H1 (cell line): ENCODE results near the gene SLIT3. TPM values are rescaled to one million over a fixed set of nuclear protein-coding genes. Genes with fewer than 3 reads are reported as not detected.

ENCODE experiments used
- CTCF ChIA-PET: fragments of 300-600 bp; sonication (Branson Sonifier 250); formaldehyde crosslinking; loops from one replicate; lab custom pipeline; 2021; ENCODE audit not compliant: partially characterized antibody; lab: Charles Lee
- POLR2A ChIA-PET: fragments of 300-600 bp; sonication (Branson Sonifier 250); formaldehyde crosslinking; loops from one replicate; lab custom pipeline; 2021; ENCODE audit warnings: inconsistent platforms; ENCODE audit not compliant: partially characterized antibody; lab: Charles Lee
- DNase-seq, 2 experiments: peaks; one replicate each; pipeline versions ENCODE4 v3.0.0 to v3.0.0-alpha.2; 2010 to 2022; ENCODE audit warnings: low spot score in 2 of 2, low read depth in 1 of 2, mixed read lengths in 1 of 2
- FAIRE-seq: peaks from 2 replicates; lab custom pipeline; 2011; peaks lifted over from hg19 to GRCh38; lab: Jason Lieb, UNC
- H2AFZ ChIP-seq: 2 replicates; pipeline ENCODE4 v1.8.1; 2012; ENCODE audit warnings: low read length, inconsistent platforms
- H2AK5ac ChIP-seq: 2 replicates; pipeline ENCODE4 v1.6.1; 2013; ENCODE audit warnings: low read depth, low read length
- H2BK120ac ChIP-seq: replicated peaks from 2 replicates; pipeline ENCODE3; 2013; ENCODE audit warnings: low read depth, low read length, inconsistent platforms
- H2BK12ac ChIP-seq: 2 replicates; pipeline ENCODE4 v1.6.1; 2013; ENCODE audit warnings: low read depth, low read length
- H2BK15ac ChIP-seq: 2 replicates; pipeline ENCODE4 v1.6.1; 2013; ENCODE audit warnings: low read length
- H2BK20ac ChIP-seq: 2 replicates; pipeline ENCODE4 v1.6.1; 2013; ENCODE audit warnings: low read length
- H2BK5ac ChIP-seq: 2 replicates; pipeline ENCODE4 v1.6.1; 2013; ENCODE audit warnings: low read depth, low read length
- H3K14ac ChIP-seq: 2 replicates; pipeline ENCODE4 v1.6.1; 2013; ENCODE audit warnings: inconsistent platforms; ENCODE audit not compliant: insufficient read length
- H3K18ac ChIP-seq: 2 replicates; pipeline ENCODE4 v1.6.1; 2013; ENCODE audit warnings: low read length; ENCODE audit errors: extremely low read depth
- H3K23ac ChIP-seq: 2 replicates; pipeline ENCODE4 v1.6.1; 2013; ENCODE audit warnings: inconsistent platforms; ENCODE audit not compliant: insufficient read length
- H3K23me2 ChIP-seq: 2 replicates; pipeline ENCODE4 v1.6.1; 2013; ENCODE audit warnings: low read depth, low read length
- H3K27ac ChIP-seq: 2 replicates; pipeline ENCODE4 v1.6.1; 2011; ENCODE audit warnings: low read depth, low read length, inconsistent platforms
- H3K27me3 ChIP-seq, 4 experiments: replicated peaks in 1 of 4; 1 replicate in 1 of 4; 2 replicates in 3 of 4; pipeline versions ENCODE4 v1.6.1 to v1.8.1; 2011 to 2013; ENCODE audit warnings: low read length in 3 of 4, mild to moderate bottlenecking in 3 of 4, inconsistent platforms in 2 of 4, mixed read lengths in 2 of 4, moderate library complexity in 1 of 4; ENCODE audit not compliant: control insufficient read depth in 3 of 4, insufficient read depth in 3 of 4; ENCODE audit errors: extremely low read depth in 1 of 4
- H3K36me3 ChIP-seq, 4 experiments: 2 replicates each; pipeline versions ENCODE4 v1.6.1 to v1.8.1; 2011 to 2013; ENCODE audit warnings: mild to moderate bottlenecking in 4 of 4, low read length in 3 of 4, moderate library complexity in 2 of 4, control low read depth in 1 of 4, inconsistent platforms in 1 of 4; ENCODE audit not compliant: insufficient read depth in 4 of 4, control insufficient read depth in 2 of 4
- H3K4ac ChIP-seq: replicated peaks from 2 replicates; pipeline ENCODE3; 2013; ENCODE audit warnings: low read length, low read depth, mixed read lengths, inconsistent platforms; ENCODE audit not compliant: insufficient read length
- H3K4me1 ChIP-seq, 4 experiments: replicated peaks in 1 of 4; 1 replicate in 1 of 4; 2 replicates in 3 of 4; pipeline versions ENCODE4 v1.6.1 to v1.8.1; 2011 to 2013; ENCODE audit warnings: low read length in 3 of 4, inconsistent platforms in 2 of 4, mixed read lengths in 1 of 4; ENCODE audit not compliant: insufficient read depth in 4 of 4, control insufficient read depth in 3 of 4
- H3K4me2 ChIP-seq, 2 experiments: 2 replicates each; pipeline versions ENCODE4 v1.6.1 to v1.8.1; 2011 to 2013; ENCODE audit warnings: low read depth in 2 of 2, low read length in 2 of 2, control low read depth in 1 of 2, inconsistent platforms in 1 of 2, mild to moderate bottlenecking in 1 of 2; ENCODE audit not compliant: insufficient read depth in 1 of 2
- H3K4me3 ChIP-seq, 4 experiments: fragments of 200-600, 300-600 bp in 1 of 4; sonication (generic), shearing (Covaris generic), sonication (Bioruptor Twin) in 1 of 4; 2 replicates each; pipeline versions ENCODE4 v1.5.1 to v1.8.1; 2011 to 2016; ENCODE audit warnings: low read length in 4 of 4, low read depth in 3 of 4, control low read depth in 2 of 4, inconsistent platforms in 2 of 4, mild to moderate bottlenecking in 2 of 4, mixed read lengths in 1 of 4, moderate library complexity in 1 of 4; ENCODE audit not compliant: insufficient read depth in 2 of 4; ENCODE audit errors: extremely low read depth in 1 of 4
- H3K56ac ChIP-seq: replicated peaks from 2 replicates; pipeline ENCODE3; 2013; ENCODE audit warnings: low read depth, mild to moderate bottlenecking, mixed read lengths, low read length, inconsistent platforms; ENCODE audit not compliant: insufficient read length
- H3K79me1 ChIP-seq: 2 replicates; pipeline ENCODE4 v1.6.1; 2013; ENCODE audit warnings: low read depth, low read length, control low read depth
- H3K79me2 ChIP-seq, 2 experiments: 2 replicates each; pipeline versions ENCODE4 v1.6.1 to v1.8.1; 2012 to 2013; ENCODE audit warnings: low read length in 2 of 2, mild to moderate bottlenecking in 2 of 2, inconsistent platforms in 1 of 2; ENCODE audit not compliant: insufficient read depth in 2 of 2, control insufficient read depth in 1 of 2
- H3K9ac ChIP-seq, 4 experiments: replicated peaks in 1 of 4; 1 replicate in 1 of 4; 2 replicates in 3 of 4; pipeline versions ENCODE4 v1.6.1 to v1.8.1; 2011 to 2013; ENCODE audit warnings: low read depth in 3 of 4, low read length in 3 of 4, control low read depth in 2 of 4, mild to moderate bottlenecking in 2 of 4, moderate library complexity in 2 of 4, inconsistent platforms in 1 of 4; ENCODE audit errors: extremely low read depth in 1 of 4
- H3K9me3 ChIP-seq, 2 experiments: 2 replicates each; pipeline versions ENCODE4 v1.6.1 to v1.8.1; 2012 to 2013; ENCODE audit warnings: mild to moderate bottlenecking in 2 of 2, moderate library complexity in 2 of 2, control low read depth in 1 of 2, inconsistent platforms in 1 of 2, low read depth in 1 of 2, low read length in 1 of 2, mixed read lengths in 1 of 2; ENCODE audit not compliant: insufficient read depth in 2 of 2
- H4K20me1 ChIP-seq, 2 experiments: replicated peaks in 1 of 2; 2 replicates each; pipeline versions ENCODE3 to v1.8.1; 2011 to 2013; ENCODE audit warnings: inconsistent platforms in 2 of 2, low read length in 2 of 2, mild to moderate bottlenecking in 1 of 2; ENCODE audit not compliant: insufficient read depth in 2 of 2, control insufficient read depth in 1 of 2
- H4K5ac ChIP-seq: 2 replicates; pipeline ENCODE4 v1.6.1; 2013; ENCODE audit warnings: low read length, low read depth, mixed read lengths, inconsistent platforms; ENCODE audit not compliant: insufficient read length
- H4K8ac ChIP-seq: 2 replicates; pipeline ENCODE4 v1.8.0; 2013; ENCODE audit warnings: mild to moderate bottlenecking, moderate library complexity, low read length, inconsistent platforms; ENCODE audit not compliant: insufficient read depth; ENCODE audit errors: extremely low read depth
- H4K91ac ChIP-seq: replicated peaks from 2 replicates; pipeline ENCODE3; 2013; ENCODE audit warnings: low read length, mixed read lengths, inconsistent platforms; ENCODE audit not compliant: insufficient read length
- CBX8 ChIP-seq: fragments of 300-800, 300-1000 bp; sonication (generic); IDR thresholded peaks from 2 replicates; pipeline ENCODE4 v1.7.1; 2016; ENCODE audit warnings: low read depth, low read length, borderline replicate concordance
- KDM4A ChIP-seq: IDR thresholded peaks from one replicate; pipeline ENCODE4 v1.7.1; 2012; ENCODE audit warnings: low read depth, mild to moderate bottlenecking, moderate library complexity, low read length, inconsistent platforms; ENCODE audit not compliant: severe bottlenecking
- RAD21 ChIP-seq, 2 experiments: IDR thresholded peaks in 1 of 2; conservative IDR thresholded peaks in 1 of 2; 2 replicates each; pipeline ENCODE4 v1.6.1; 2011; ENCODE audit warnings: low read depth in 2 of 2, low read length in 2 of 2, improper control_type of control experiment in 1 of 2, inconsistent platforms in 1 of 2, mild to moderate bottlenecking in 1 of 2, moderate library complexity in 1 of 2
- SIX5 ChIP-seq: IDR thresholded peaks from 2 replicates; pipeline ENCODE4 v1.6.1; 2011; ENCODE audit warnings: mild to moderate bottlenecking, low read depth, low read length
- WGBS, 2 experiments: shearing (Covaris generic) in 1 of 2; methylation state at CpG; one replicate each; pipeline versions ENCODE4 v1.1.6 to v1.1.7; 2013 to 2015; ENCODE audit warnings: low lambda C conversion rate in 2 of 2, mixed read lengths in 2 of 2, inconsistent platforms in 1 of 2, low coverage in 1 of 2, missing lambda C conversion rate in 1 of 2; ENCODE audit not compliant: insufficient replicate concordance in 2 of 2, insufficient coverage in 1 of 2, insufficient read length in 1 of 2; ENCODE audit errors: extremely low coverage in 1 of 2, missing lambda C conversion rate in 1 of 2; 5-methylcytosine and 5-hydroxymethylcytosine counted together
- polyA plus RNA-seq, 7 experiments: library from polyadenylated mRNA; depleted of rRNA in 3 of 7; stranded (reverse) in 5 of 7; unstranded in 2 of 7; fragments of >200 nt in 5 of 7; fragments of 200-250 nt in 2 of 7; gene quantifications; 1 replicate in 5 of 7; 2 replicates in 1 of 7; 4 replicates in 1 of 7; pipeline versions ENCODE4 v1.2.1 to v1.2.3, GENCODE V29; 2011 to 2013; ENCODE audit warnings: missing spikeins in 2 of 7, mixed read lengths in 2 of 7
- total RNA-seq: library from RNA; stranded (reverse); fragmentation: NEBNext Ultra II Directional; extraction: Animal tissue kit (Norgen Biotek cat#: 25700); gene quantifications from 2 replicates; pipeline ENCODE4 v1.2.1, GENCODE V29; 2021
- TF ChIP-seq, protein P1 (sequence below): IDR thresholded peaks from 2 replicates; pipeline ENCODE4 v1.6.1; 2011; ENCODE audit warnings: low read length, improper control_type of control experiment

SLIT3 gene
- total and polyA plus RNA-seq, 2 of the 8 experiments (the other 6 are each of a cell fraction or from before 2014, with no cell fraction given): 1.1 to 1.2 TPM

- H3K14ac ChIP-seq: no peak overlapping the region
- no peak overlapping the region for H2BK120ac ChIP-seq
- no peaks in the 10 kb centered on the region for H3K79me2 ChIP-seq
- no peak overlapping the region for H3K27ac ChIP-seq
- no peak overlapping the region for H3K23ac ChIP-seq
- no peaks in the 10 kb centered on the region; a peak in 1 of 7 replicates for H3K4me1 ChIP-seq
- no peak overlapping the region for H3K18ac ChIP-seq
- no peak overlapping the region for H4K8ac ChIP-seq
- H2BK15ac ChIP-seq: peak overlapping the region; percentile 3; the same call in 1 of the 2 replicates
- H3K4me3 ChIP-seq: no peak overlapping the region
- 0 out of 2 replicates have a peak overlapping the region, but pooled peaks have one; percentile 0 for H2AFZ ChIP-seq
- H3K4ac ChIP-seq: no peak overlapping the region
- H2BK5ac ChIP-seq: no peak overlapping the region
- H2BK12ac ChIP-seq: no peak overlapping the region
- POLR2A ChIA-PET: no interaction called here
- TF ChIP-seq, protein P1, sequence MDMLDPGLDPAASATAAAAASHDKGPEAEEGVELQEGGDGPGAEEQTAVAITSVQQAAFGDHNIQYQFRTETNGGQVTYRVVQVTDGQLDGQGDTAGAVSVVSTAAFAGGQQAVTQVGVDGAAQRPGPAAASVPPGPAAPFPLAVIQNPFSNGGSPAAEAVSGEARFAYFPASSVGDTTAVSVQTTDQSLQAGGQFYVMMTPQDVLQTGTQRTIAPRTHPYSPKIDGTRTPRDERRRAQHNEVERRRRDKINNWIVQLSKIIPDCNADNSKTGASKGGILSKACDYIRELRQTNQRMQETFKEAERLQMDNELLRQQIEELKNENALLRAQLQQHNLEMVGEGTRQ: no peak
- no peak for TF ChIP-seq KDM4A
- no peak for TF ChIP-seq SIX5
- TF ChIP-seq RAD21 (IDR thresholded peaks at IDR 0.05 in 1 of 2, conservative IDR thresholded peaks at IDR 0.05 in 1 of 2; ENCODE audit: low read depth in 2 of 2, low read length in 2 of 2): no peak
- TF ChIP-seq CBX8: no peak
- H2AK5ac ChIP-seq: no peak overlapping the region
- H3K79me1 ChIP-seq: no peaks in the 10 kb centered on the region
- H4K91ac ChIP-seq: no peak overlapping the region
- 91% methylated on average over 6 of the region's 6 CpGs; no CpG with 5 or more reads in 1 of the 2 experiments for WGBS, 2 experiments
- no peaks in the 10 kb centered on the region for H3K23me2 ChIP-seq
- DNase-seq (no peak), FAIRE-seq (no peak)
- H4K20me1 ChIP-seq: no peaks in the 10 kb centered on the region
- H3K9ac ChIP-seq: no peak overlapping the region
- H3K4me2 ChIP-seq: no peak overlapping the region
- no peak overlapping the region for H3K56ac ChIP-seq
- no peaks in the 10 kb centered on the region for H3K27me3 ChIP-seq
- H2BK20ac ChIP-seq: no peak overlapping the region
- no peaks in the 10 kb centered on the region for H3K9me3 ChIP-seq
- no peak overlapping the region for H4K5ac ChIP-seq
- no peaks in the 10 kb centered on the region for H3K36me3 ChIP-seq
- CTCF ChIA-PET: interaction anchor here (5.4 kb wide), 1 partner anchor 10 kb away, joined by 18 read pairs; no protein-coding TSS in a partner anchor
Measured at GRCh38 chr5:168683927-168684295, 617.0 kb downstream of the SLIT3 start.
